CD4-positive, alpha-beta T cell treated with Interleukin-10 for 1 hour (primary cell): ENCODE results near the gene EEFSEC.

ENCODE experiments used
- DNase-seq: peaks from one replicate; pipeline ENCODE4 v3.0.0-alpha.2; 2020

EEFSEC gene

GRCh38 chr3:128296469-128297251 is 143.4 kb downstream of the EEFSEC start:
- DNase-seq, result no peak

- DNase-seq, result no peak
These were observed 144.3 kb downstream of the EEFSEC start for GRCh38 chr3:128297401-128298138.

GRCh38 chr3:128301186-128302023 is 148.1 kb downstream of the EEFSEC start:
- DNase-seq, result no peak

GRCh38 chr3:128306481-128306880 is 153.2 kb downstream of the EEFSEC start:
- no peak for DNase-seq

GRCh38 chr3:128307029-128307633 is 153.8 kb downstream of the EEFSEC start:
- peak; percentile 9 for DNase-seq

- DNase-seq, result no peak
These were observed 154.6 kb downstream of the EEFSEC start for GRCh38 chr3:128307781-128308469.

GRCh38 chr3:128309026-128309425 is 155.7 kb downstream of the EEFSEC start:
- no peak for DNase-seq

- DNase-seq, result no peak
These were observed 157.2 kb downstream of the EEFSEC start for GRCh38 chr3:128310286-128311058.

- no peak for DNase-seq
These were observed 158.2 kb downstream of the EEFSEC start for GRCh38 chr3:128311441-128311844.

- no peak for DNase-seq
These were observed 159.0 kb downstream of the EEFSEC start for GRCh38 chr3:128312271-128312670.

GRCh38 chr3:128313071-128313725 is 159.9 kb downstream of the EEFSEC start:
- no peak for DNase-seq

- no peak for DNase-seq
These were observed 160.7 kb downstream of the EEFSEC start for GRCh38 chr3:128313935-128314334.

GRCh38 chr3:128315313-128315712 is 162.0 kb downstream of the EEFSEC start:
- no peak for DNase-seq

GRCh38 chr3:128316481-128316891 is 163.2 kb downstream of the EEFSEC start:
- DNase-seq, result peak; percentile 79

GRCh38 chr3:128317101-128317697 is 163.9 kb downstream of the EEFSEC start:
- no peak for DNase-seq

GRCh38 chr3:128317698-128318231 is 164.5 kb downstream of the EEFSEC start:
- no peak for DNase-seq

GRCh38 chr3:128318275-128318941 is 165.1 kb downstream of the EEFSEC start:
- no peak for DNase-seq

GRCh38 chr3:128319107-128319506 is 165.8 kb downstream of the EEFSEC start:
- DNase-seq, result no peak

- DNase-seq, result no peak
These were observed 166.5 kb downstream of the EEFSEC start for GRCh38 chr3:128319741-128320141.
